SK-N-SH (cell line): ENCODE measurements around the gene XIAP. TPM values are rescaled to one million over a fixed set of nuclear protein-coding genes. Genes with fewer than 3 reads are reported as not detected.

Experiments
- CTCF ChIA-PET: fragments of 300-600, 350-600 bp; formaldehyde crosslinking; extraction: SDS; loops from one replicate; lab custom pipeline; 2021; lab: Yijun Ruan, JAX
- POLR2A ChIA-PET: fragments of 350-600 bp; sonication (Branson Sonifier 250); formaldehyde crosslinking; extraction: SDS; loops from one replicate; lab custom pipeline; 2020; ENCODE audit warnings: antibody characterized with exemption, inconsistent platforms; lab: Yijun Ruan, JAX
- DNase-seq: peaks from one replicate; pipeline ENCODE4 v3.0.0; 2012
- H2AFZ ChIP-seq: fragments of 200-600 bp; sonication (generic); 2 replicates; pipeline ENCODE4 v1.8.1; 2016; ENCODE audit warnings: antibody characterized with exemption, mild to moderate bottlenecking, low read depth
- H3F3A ChIP-seq: fragments of 200-600 bp; sonication (generic); replicated peaks from 2 replicates; pipeline ENCODE3; 2016; ENCODE audit warnings: antibody characterized with exemption, mild to moderate bottlenecking; ENCODE audit not compliant: insufficient read depth
- H3K27ac ChIP-seq, 2 experiments: fragments of 200-500 bp in 1 of 2; fragments of 200-600 bp in 1 of 2; sonication (Bioruptor generic) in 1 of 2; sonication (generic), shearing (Covaris generic) in 1 of 2; 2 replicates each; pipeline versions ENCODE4 v1.5.1 to v1.6.1; 2014 to 2016; ENCODE audit warnings: low read depth in 2 of 2, inconsistent platforms in 1 of 2, low read length in 1 of 2, mild to moderate bottlenecking in 1 of 2, mixed read lengths in 1 of 2
- H3K27me3 ChIP-seq: fragments of 200-600 bp; sonication (generic), shearing (Covaris generic); 2 replicates; pipeline ENCODE4 v1.6.1; 2016; ENCODE audit warnings: mixed run types; ENCODE audit not compliant: insufficient read depth
- H3K36me3 ChIP-seq, 2 experiments: fragments of 200-500 bp in 1 of 2; fragments of 200-600 bp in 1 of 2; sonication (Bioruptor generic) in 1 of 2; sonication (generic) in 1 of 2; replicated peaks in 1 of 2; 2 replicates each; pipeline versions ENCODE3 to v1.5.1; 2014 to 2016; ENCODE audit warnings: low read length in 1 of 2, mild to moderate bottlenecking in 1 of 2; ENCODE audit not compliant: insufficient read depth in 2 of 2, control insufficient read depth in 1 of 2
- H3K4me1 ChIP-seq, 2 experiments: fragments of 200-500 bp in 1 of 2; fragments of 200-600 bp in 1 of 2; sonication (Bioruptor generic) in 1 of 2; sonication (generic), shearing (Covaris generic) in 1 of 2; 2 replicates each; pipeline versions ENCODE4 v1.5.1 to v1.6.1; 2014 to 2016; ENCODE audit warnings: low read depth in 1 of 2, low read length in 1 of 2, mixed run types in 1 of 2; ENCODE audit not compliant: insufficient read depth in 2 of 2, control insufficient read depth in 1 of 2
- H3K4me2 ChIP-seq: fragments of 200-600 bp; sonication (generic), shearing (Covaris generic); 2 replicates; pipeline ENCODE4 v1.6.1; 2017; ENCODE audit warnings: mixed run types
- H3K4me3 ChIP-seq, 2 experiments: fragments of 200-500 bp in 1 of 2; fragments of 200-600 bp in 1 of 2; sonication (Bioruptor generic) in 1 of 2; sonication (generic), shearing (Covaris generic) in 1 of 2; 2 replicates each; pipeline versions ENCODE4 v1.5.1 to v1.8.1; 2014 to 2016; ENCODE audit warnings: low read depth in 2 of 2, inconsistent platforms in 1 of 2, low read length in 1 of 2, mild to moderate bottlenecking in 1 of 2, mixed read lengths in 1 of 2, moderate library complexity in 1 of 2
- H3K79me2 ChIP-seq: fragments of 200-600 bp; sonication (generic); 2 replicates; pipeline ENCODE4 v1.8.1; 2017; ENCODE audit warnings: mild to moderate bottlenecking; ENCODE audit not compliant: insufficient read depth
- H3K9ac ChIP-seq: fragments of 200-600 bp; sonication (generic); 2 replicates; pipeline ENCODE4 v1.6.1; 2017; ENCODE audit warnings: mixed run types
- H3K9me2 ChIP-seq: fragments of 200-600 bp; sonication (generic); 2 replicates; pipeline ENCODE4 v1.6.1; 2017; ENCODE audit warnings: mixed run types
- H3K9me3 ChIP-seq: fragments of 200-600 bp; sonication (generic); 2 replicates; pipeline ENCODE4 v1.6.1; 2017; ENCODE audit warnings: mixed run types, mild to moderate bottlenecking, moderate library complexity
- H4K20me1 ChIP-seq: fragments of 200-600 bp; sonication (generic); 2 replicates; pipeline ENCODE4 v1.6.1; 2017; ENCODE audit warnings: mild to moderate bottlenecking, mixed run types; ENCODE audit not compliant: insufficient read depth
- CTCF ChIP-seq: fragments of 200-600 bp; sonication (generic); IDR thresholded peaks from 2 replicates; pipeline ENCODE4 v1.6.1; 2017; ENCODE audit warnings: antibody characterized with exemption, mild to moderate bottlenecking, moderate library complexity
- EP300 ChIP-seq, 2 experiments: IDR thresholded peaks; 2 replicates each; pipeline versions ENCODE4 v1.4.0 to v1.6.1; 2012; ENCODE audit warnings: borderline replicate concordance in 1 of 2, low read depth in 1 of 2, low read length in 1 of 2
- FOXJ3 ChIP-seq: sonication (generic); formaldehyde crosslinking; IDR thresholded peaks from 2 replicates; pipeline ENCODE4 v1.5.1; 2020; ENCODE audit warnings: mild to moderate bottlenecking, missing genetic modification reagents
- JUND ChIP-seq: IDR thresholded peaks from 2 replicates; pipeline ENCODE4 v1.4.0; 2012
- MEF2A ChIP-seq: IDR thresholded peaks from 2 replicates; pipeline ENCODE4 v1.4.0; 2012; ENCODE audit warnings: low read depth, borderline replicate concordance
- NRF1 ChIP-seq: IDR thresholded peaks from 2 replicates; pipeline ENCODE4 v1.6.1; 2012; ENCODE audit warnings: low read depth, mild to moderate bottlenecking, low read length
- RFX5 ChIP-seq: IDR thresholded peaks from 2 replicates; pipeline ENCODE4 v1.6.1; 2012; ENCODE audit warnings: mild to moderate bottlenecking, improper control_type of control experiment, low read length
- RXRA ChIP-seq: IDR thresholded peaks from 2 replicates; pipeline ENCODE4 v1.4.0; 2012; ENCODE audit warnings: low read depth, mild to moderate bottlenecking, borderline replicate concordance
- SIN3A ChIP-seq: IDR thresholded peaks from 2 replicates; pipeline ENCODE4 v1.6.1; 2012; ENCODE audit warnings: low read depth, mild to moderate bottlenecking, low read length, moderate library complexity, borderline replicate concordance
- TAF1 ChIP-seq: IDR thresholded peaks from 2 replicates; pipeline ENCODE4 v1.6.1; 2012; ENCODE audit warnings: low read depth, mild to moderate bottlenecking, low read length, moderate library complexity, borderline replicate concordance
- WGBS: methylation state at CpG from one replicate; pipeline ENCODE4 v1.1.6; 2017; ENCODE audit warnings: low lambda C conversion rate; 5-methylcytosine and 5-hydroxymethylcytosine counted together
- polyA plus RNA-seq, 3 experiments: library from polyadenylated mRNA; depleted of rRNA; stranded (reverse); fragments of >200 nt; gene quantifications; 2 replicates each; pipeline ENCODE4 v1.2.3, GENCODE V29; 2012
- TF ChIP-seq, protein P1 (sequence below): IDR thresholded peaks from 2 replicates; pipeline ENCODE4 v1.4.0; 2012; ENCODE audit warnings: low read depth
- TF ChIP-seq, protein P2 (sequence below): IDR thresholded peaks from 2 replicates; pipeline ENCODE4 v1.4.0; 2012; ENCODE audit warnings: low read depth, borderline replicate concordance

The XIAP gene
- polyA plus RNA-seq, 1 of the 3 experiments (the other 2 are of a cell fraction): 9.1 TPM

DNA sequence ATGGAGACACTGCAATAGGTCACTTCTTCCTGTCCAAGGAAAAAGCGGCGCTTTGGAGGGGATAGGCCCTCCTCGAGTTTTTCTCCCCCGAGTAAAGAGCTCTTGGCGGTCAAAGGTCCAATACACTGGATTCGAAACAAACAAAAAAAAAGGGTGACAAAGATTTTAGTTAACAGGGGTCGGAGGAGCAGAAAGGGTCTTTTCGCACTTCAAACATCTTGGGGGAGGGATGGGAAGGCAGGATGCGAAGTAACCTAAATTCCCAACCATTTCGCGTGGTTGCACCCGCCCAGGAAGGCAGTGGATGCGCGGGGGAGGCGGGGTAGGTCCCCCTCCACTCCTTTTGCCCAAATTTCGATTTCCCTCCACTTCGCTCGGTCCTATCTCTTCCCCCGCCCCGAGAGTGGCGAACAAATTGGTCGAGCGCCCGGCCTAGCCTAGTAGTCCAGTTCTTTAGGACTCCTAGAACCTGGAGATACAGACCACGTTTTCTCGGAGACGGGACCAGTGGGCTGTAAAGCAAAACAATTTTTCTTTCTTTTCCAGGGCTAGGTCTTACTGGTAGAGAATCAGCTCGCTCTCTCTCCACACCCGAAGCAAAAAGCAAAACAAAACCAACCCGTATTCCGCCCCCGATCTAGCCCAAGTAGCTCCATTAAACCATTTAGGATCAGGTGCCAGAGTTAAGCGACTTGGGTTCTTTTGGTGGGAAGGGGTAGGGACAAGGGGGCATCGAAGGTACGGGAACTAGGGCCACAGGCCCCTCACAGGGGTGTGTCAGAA lies 99.6 kb downstream of the XIAP start:
- Histone ChIP-seq H2AFZ (peak overlapping the region; percentile 75), H3K79me2 (peaks cover 33% of the 10 kb centered on the region), H3K4me2 (peak overlapping the region; percentile 94), H3K36me3 (no peaks in the 10 kb centered on the region), H3K4me3 (peak overlapping the region; percentile 56 to 65), H3K27me3 (no peaks in the 10 kb centered on the region), H3K27ac (peak overlapping the region; percentile 89 to 95), H3K9ac (peak overlapping the region; percentile 92), H3F3A (peaks cover 21% of the 10 kb centered on the region), H3K9me3 (no peaks in the 10 kb centered on the region), H3K4me1 (no peaks in the 10 kb centered on the region; a peak in 1 of 4 replicates), H3K9me2 (no peaks in the 10 kb centered on the region; the same call in 1 of the 2 replicates), H4K20me1 (peaks cover 13% of the 10 kb centered on the region)
- TF ChIP-seq, protein P1, sequence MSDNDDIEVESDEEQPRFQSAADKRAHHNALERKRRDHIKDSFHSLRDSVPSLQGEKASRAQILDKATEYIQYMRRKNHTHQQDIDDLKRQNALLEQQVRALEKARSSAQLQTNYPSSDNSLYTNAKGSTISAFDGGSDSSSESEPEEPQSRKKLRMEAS: 0 out of 2 replicates have a peak, but pooled peaks have one; percentile 42
- TF ChIP-seq TAF1: no peak
- ChIA-PET POLR2A (interaction anchor here (0.9 kb wide), 1 partner anchor 99 kb away, joined by 3 read pairs; no protein-coding TSS in a partner anchor), CTCF (interaction anchor here (0.6 to 3.3 kb wide), 8 partner anchors 8 to 447 kb away, joined by 3 to 15 read pairs (median 3); no protein-coding TSS in a partner anchor)
- peak; percentile 36 for DNase-seq
- 2% methylated on average over 35 of the region's 35 CpGs for WGBS

DNA sequence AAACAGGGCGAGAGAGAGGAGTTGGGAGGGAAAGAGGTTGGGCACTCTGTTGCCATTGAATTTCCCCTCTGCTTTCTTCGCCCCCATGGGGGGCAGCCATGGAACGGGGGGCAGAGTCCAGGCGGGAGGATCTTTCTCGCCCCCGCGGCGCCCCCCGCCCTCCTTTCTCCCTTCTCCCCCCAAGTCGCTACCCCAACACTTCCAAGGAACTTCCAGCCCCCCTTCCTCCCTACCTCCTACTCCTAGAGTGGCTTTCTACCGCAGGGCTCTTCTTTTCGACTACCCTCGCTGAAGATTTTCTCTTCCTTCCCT lies 101.1 kb downstream of the XIAP start:
- WGBS: 5% methylated on average over 12 of the region's 13 CpGs

More for the DNA sequence above, 101.1 kb downstream of the XIAP start:
- H3K27me3 ChIP-seq: no peaks in the 10 kb centered on the region
- ChIA-PET CTCF (interaction anchor here (0.5 to 3.3 kb wide), 3 partner anchors 16 to 128 kb away, joined by 3 to 15 read pairs (median 4); no protein-coding TSS in a partner anchor), POLR2A (no interaction called here)
- H2AFZ ChIP-seq: peak overlapping the region; percentile 32; the same call in 1 of the 2 replicates
- H3K79me2 ChIP-seq: peaks cover 48% of the 10 kb centered on the region
- TF ChIP-seq TAF1 (no peak), NRF1 (no peak), RFX5 (no peak), MEF2A (no peak), SIN3A (no peak), EP300 (IDR thresholded peaks at IDR 0.05; ENCODE audit: borderline replicate concordance in 1 of 2, low read depth in 1 of 2, low read length in 1 of 2) (no peak), FOXJ3 (no peak), CTCF (no peak), RXRA (no peak), JUND (no peak)
- TF ChIP-seq, protein P2, sequence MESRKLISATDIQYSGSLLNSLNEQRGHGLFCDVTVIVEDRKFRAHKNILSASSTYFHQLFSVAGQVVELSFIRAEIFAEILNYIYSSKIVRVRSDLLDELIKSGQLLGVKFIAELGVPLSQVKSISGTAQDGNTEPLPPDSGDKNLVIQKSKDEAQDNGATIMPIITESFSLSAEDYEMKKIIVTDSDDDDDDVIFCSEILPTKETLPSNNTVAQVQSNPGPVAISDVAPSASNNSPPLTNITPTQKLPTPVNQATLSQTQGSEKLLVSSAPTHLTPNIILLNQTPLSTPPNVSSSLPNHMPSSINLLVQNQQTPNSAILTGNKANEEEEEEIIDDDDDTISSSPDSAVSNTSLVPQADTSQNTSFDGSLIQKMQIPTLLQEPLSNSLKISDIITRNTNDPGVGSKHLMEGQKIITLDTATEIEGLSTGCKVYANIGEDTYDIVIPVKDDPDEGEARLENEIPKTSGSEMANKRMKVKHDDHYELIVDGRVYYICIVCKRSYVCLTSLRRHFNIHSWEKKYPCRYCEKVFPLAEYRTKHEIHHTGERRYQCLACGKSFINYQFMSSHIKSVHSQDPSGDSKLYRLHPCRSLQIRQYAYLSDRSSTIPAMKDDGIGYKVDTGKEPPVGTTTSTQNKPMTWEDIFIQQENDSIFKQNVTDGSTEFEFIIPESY: no peak
- H4K20me1 ChIP-seq: peaks cover 27% of the 10 kb centered on the region
- peak overlapping the region; percentile 64 to 82 for H3K4me3 ChIP-seq
- H3K9ac ChIP-seq: peak overlapping the region; percentile 98
- DNase-seq: no peak
- no peaks in the 10 kb centered on the region for H3K9me3 ChIP-seq
- peak overlapping the region; percentile 90 to 96 for H3K27ac ChIP-seq
- H3K9me2 ChIP-seq: no peaks in the 10 kb centered on the region; the same call in 1 of the 2 replicates
- no peaks in the 10 kb centered on the region; a peak in 1 of 4 replicates for H3K4me1 ChIP-seq
- no peaks in the 10 kb centered on the region for H3K36me3 ChIP-seq
- H3F3A ChIP-seq: peaks cover 21% of the 10 kb centered on the region
- peak overlapping the region; percentile 81 for H3K4me2 ChIP-seq
